Activated CD8-positive, alpha-beta memory T cell treated with anti-CD3 and anti-CD28 coated beads for 1 hour (primary cell): Measurements from ENCODE around the gene ZNF8.
"Not testable (repeated sequence)": the region's sequence is repeated elsewhere in the genome, so short reads cannot be mapped to it uniquely, and the experiment has no call there.

Experiments
- DNase-seq, 2 donors: peaks; one replicate each; pipeline ENCODE4 v3.0.0-alpha.2; 2020; ENCODE audit warnings: low read depth in 1 of 2; ENCODE audit errors: extremely low read depth in 1 of 2

Gene ZNF8

GRCh38 chr19:58334691-58335249, 56.0 kb downstream of the ZNF8 start:
- no peak for DNase-seq

GRCh38 chr19:58335630-58336029, 56.9 kb downstream of the ZNF8 start:
- DNase-seq, result no peak

GRCh38 chr19:58336216-58336615, 57.5 kb downstream of the ZNF8 start:
- no peak for DNase-seq

- DNase-seq, result no peak
These were observed 58.1 kb downstream of the ZNF8 start for GRCh38 chr19:58336820-58337219.

GRCh38 chr19:58338336-58338735, 59.6 kb downstream of the ZNF8 start:
- no peak for DNase-seq

GRCh38 chr19:58338825-58339558, 60.2 kb downstream of the ZNF8 start:
- DNase-seq, result no peak

- DNase-seq, result no peak
These were observed 66.8 kb downstream of the ZNF8 start for GRCh38 chr19:58345558-58345957.

- peak in 1 of 2 donors; percentile 60 for DNase-seq
These were observed 68.5 kb downstream of the ZNF8 start for GRCh38 chr19:58346961-58347929.

GRCh38 chr19:58348080-58348479, 69.3 kb downstream of the ZNF8 start:
- not testable (repeated sequence) for DNase-seq

GRCh38 chr19:58349590-58349989, 70.8 kb downstream of the ZNF8 start:
- no peak for DNase-seq

- DNase-seq, result no peak
These were observed 71.5 kb downstream of the ZNF8 start for GRCh38 chr19:58350001-58350861.

- no peak for DNase-seq
These were observed 72.3 kb downstream of the ZNF8 start for GRCh38 chr19:58350871-58351557.

- DNase-seq, result no peak
These were observed 72.8 kb downstream of the ZNF8 start for GRCh38 chr19:58351558-58351878.

- DNase-seq, result no peak
These were observed 73.4 kb downstream of the ZNF8 start for GRCh38 chr19:58351990-58352755.
